Mammary epithelial cell (primary cell): ENCODE data around the gene RNU7-1.
"Not testable (repeated sequence)": the region's sequence is repeated elsewhere in the genome, so short reads cannot be mapped to it uniquely, and the experiment has no call there.

ENCODE experiments used
- CTCF ChIP-seq, 2 donors: IDR thresholded peaks in 1 of 2; conservative IDR thresholded peaks in 1 of 2; 2 replicates each; pipeline ENCODE4 v1.5.1; 2011 to 2012; ENCODE audit warnings: inconsistent platforms in 2 of 2, low read length in 2 of 2, mild to moderate bottlenecking in 2 of 2, control low read depth in 1 of 2, low read depth in 1 of 2; ENCODE audit not compliant: insufficient read depth in 1 of 2; ENCODE audit errors: extremely low read depth in 1 of 2
- EZH2 ChIP-seq: IDR thresholded peaks from 2 replicates; pipeline ENCODE4 v1.6.1; 2012; ENCODE audit warnings: low read length, inconsistent platforms, borderline replicate concordance

GRCh38 chr12:6908141-6908540, 35.5 kb upstream of the RNU7-1 start:
- not testable (repeated sequence) for TF ChIP-seq CTCF (conservative IDR thresholded peaks at IDR 0.05 in 1 of 2, IDR thresholded peaks at IDR 0.05 in 1 of 2; ENCODE audit: extremely low read depth in 1 of 2, insufficient read depth in 1 of 2, low read depth in 1 of 2, low read length in 2 of 2); EZH2
